ENCODE results near the gene KCNH1.

DNA sequence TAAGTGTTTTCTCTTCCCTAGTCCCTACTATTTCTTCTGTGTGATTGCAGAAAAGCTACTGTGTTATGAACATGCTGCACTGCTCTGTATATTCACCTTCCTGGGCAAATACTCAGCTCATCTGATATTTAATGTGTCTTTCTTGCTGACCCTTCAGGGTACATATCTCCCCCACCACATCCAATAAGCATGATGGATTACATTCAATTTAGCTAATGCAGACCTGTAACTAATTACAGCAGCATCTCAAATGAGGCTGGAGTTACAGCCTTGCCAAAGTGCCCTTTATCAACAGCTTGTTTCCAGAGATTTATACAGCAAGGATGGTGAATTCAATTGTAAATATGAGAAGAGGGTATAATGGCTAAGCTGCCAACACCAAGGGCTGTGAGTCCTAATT, 144.0 kb downstream of the KCNH1 start:
- TF ChIP-seq POLR2A (IDR thresholded peaks at IDR 0.05; ENCODE audit: borderline replicate concordance, extremely low read depth, insufficient read depth, insufficient read length) (no peak), TCF7L2 (IDR thresholded peaks at IDR 0.05; ENCODE audit: borderline replicate concordance, extremely low read depth, insufficient read depth, insufficient read length) (no peak), JUND (IDR thresholded peaks at IDR 0.05) (no peak), SRF (IDR thresholded peaks at IDR 0.05; ENCODE audit: low read depth) (no peak)
- TF ChIP-seq, protein P1, sequence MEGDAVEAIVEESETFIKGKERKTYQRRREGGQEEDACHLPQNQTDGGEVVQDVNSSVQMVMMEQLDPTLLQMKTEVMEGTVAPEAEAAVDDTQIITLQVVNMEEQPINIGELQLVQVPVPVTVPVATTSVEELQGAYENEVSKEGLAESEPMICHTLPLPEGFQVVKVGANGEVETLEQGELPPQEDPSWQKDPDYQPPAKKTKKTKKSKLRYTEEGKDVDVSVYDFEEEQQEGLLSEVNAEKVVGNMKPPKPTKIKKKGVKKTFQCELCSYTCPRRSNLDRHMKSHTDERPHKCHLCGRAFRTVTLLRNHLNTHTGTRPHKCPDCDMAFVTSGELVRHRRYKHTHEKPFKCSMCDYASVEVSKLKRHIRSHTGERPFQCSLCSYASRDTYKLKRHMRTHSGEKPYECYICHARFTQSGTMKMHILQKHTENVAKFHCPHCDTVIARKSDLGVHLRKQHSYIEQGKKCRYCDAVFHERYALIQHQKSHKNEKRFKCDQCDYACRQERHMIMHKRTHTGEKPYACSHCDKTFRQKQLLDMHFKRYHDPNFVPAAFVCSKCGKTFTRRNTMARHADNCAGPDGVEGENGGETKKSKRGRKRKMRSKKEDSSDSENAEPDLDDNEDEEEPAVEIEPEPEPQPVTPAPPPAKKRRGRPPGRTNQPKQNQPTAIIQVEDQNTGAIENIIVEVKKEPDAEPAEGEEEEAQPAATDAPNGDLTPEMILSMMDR (IDR thresholded peaks at IDR 0.05 in 2 of 3, conservative IDR thresholded peaks at IDR 0.05 in 1 of 3; ENCODE audit: borderline replicate concordance in 1 of 3, insufficient read depth in 1 of 3, low read depth in 2 of 3, low read length in 2 of 3) = no peak
- TF ChIP-seq, protein P2, sequence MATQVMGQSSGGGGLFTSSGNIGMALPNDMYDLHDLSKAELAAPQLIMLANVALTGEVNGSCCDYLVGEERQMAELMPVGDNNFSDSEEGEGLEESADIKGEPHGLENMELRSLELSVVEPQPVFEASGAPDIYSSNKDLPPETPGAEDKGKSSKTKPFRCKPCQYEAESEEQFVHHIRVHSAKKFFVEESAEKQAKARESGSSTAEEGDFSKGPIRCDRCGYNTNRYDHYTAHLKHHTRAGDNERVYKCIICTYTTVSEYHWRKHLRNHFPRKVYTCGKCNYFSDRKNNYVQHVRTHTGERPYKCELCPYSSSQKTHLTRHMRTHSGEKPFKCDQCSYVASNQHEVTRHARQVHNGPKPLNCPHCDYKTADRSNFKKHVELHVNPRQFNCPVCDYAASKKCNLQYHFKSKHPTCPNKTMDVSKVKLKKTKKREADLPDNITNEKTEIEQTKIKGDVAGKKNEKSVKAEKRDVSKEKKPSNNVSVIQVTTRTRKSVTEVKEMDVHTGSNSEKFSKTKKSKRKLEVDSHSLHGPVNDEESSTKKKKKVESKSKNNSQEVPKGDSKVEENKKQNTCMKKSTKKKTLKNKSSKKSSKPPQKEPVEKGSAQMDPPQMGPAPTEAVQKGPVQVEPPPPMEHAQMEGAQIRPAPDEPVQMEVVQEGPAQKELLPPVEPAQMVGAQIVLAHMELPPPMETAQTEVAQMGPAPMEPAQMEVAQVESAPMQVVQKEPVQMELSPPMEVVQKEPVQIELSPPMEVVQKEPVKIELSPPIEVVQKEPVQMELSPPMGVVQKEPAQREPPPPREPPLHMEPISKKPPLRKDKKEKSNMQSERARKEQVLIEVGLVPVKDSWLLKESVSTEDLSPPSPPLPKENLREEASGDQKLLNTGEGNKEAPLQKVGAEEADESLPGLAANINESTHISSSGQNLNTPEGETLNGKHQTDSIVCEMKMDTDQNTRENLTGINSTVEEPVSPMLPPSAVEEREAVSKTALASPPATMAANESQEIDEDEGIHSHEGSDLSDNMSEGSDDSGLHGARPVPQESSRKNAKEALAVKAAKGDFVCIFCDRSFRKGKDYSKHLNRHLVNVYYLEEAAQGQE (IDR thresholded peaks at IDR 0.05; ENCODE audit: low read depth) = no peak

Measured in HCT116 (cell line).